SK-N-SH (cell line): ENCODE measurements around the gene CCDC178. TPM values are rescaled to one million over a fixed set of nuclear protein-coding genes. Genes with fewer than 3 reads are reported as not detected.

Experiments used
- polyA plus RNA-seq, 3 experiments: library from polyadenylated mRNA; depleted of rRNA; stranded (reverse); fragments of >200 nt; gene quantifications; 2 replicates each; pipeline ENCODE4 v1.2.3, GENCODE V29; 2012

CCDC178 gene
- polyA plus RNA-seq, 1 of the 3 experiments (the other 2 are of a cell fraction) = not detected

Other genes starting within 250 kb of the CCDC178 start
- 0.03 TPM in 1 of 2 replicates, not detected in the other for gene ASXL3, start 137.5 kb upstream of the CCDC178 start, polyA plus RNA-seq (2012; rRNA removed)